ENCODE data around the gene RAB11FIP4.

Gene RAB11FIP4

GRCh38 chr17:31452561-31453110 lies 61.2 kb downstream of the RAB11FIP4 start:
- Histone ChIP-seq H3K9ac (ENCODE audit: low read depth, low read length) (no peak overlapping the region), H3K36me3 (ENCODE audit: control insufficient read depth, insufficient read depth, low read length) (no peaks in the 10 kb centered on the region)

GRCh38 chr17:31453896-31454295 lies 62.4 kb downstream of the RAB11FIP4 start:
- no peaks in the 10 kb centered on the region for H3K9me3 ChIP-seq (ENCODE audit: control insufficient read depth, insufficient read depth, low read length)
- H3K36me3 ChIP-seq (ENCODE audit: control insufficient read depth, insufficient read depth, low read length): no peaks in the 10 kb centered on the region
- peaks cover 11% of the 10 kb centered on the region for H3K4me1 ChIP-seq (ENCODE audit: control insufficient read depth, insufficient read depth, low read length)
- no peak overlapping the region for H3K4me3 ChIP-seq (ENCODE audit: low read depth, low read length)
- no peaks in the 10 kb centered on the region for H3K27me3 ChIP-seq (ENCODE audit: control insufficient read depth, insufficient read depth, low read length)
- no peak overlapping the region for H3K9ac ChIP-seq (ENCODE audit: low read depth, low read length)
- H3K27ac ChIP-seq (ENCODE audit: low read depth, low read length): no peak overlapping the region

More at GRCh38 chr17:31452561-31453110, 61.2 kb downstream of the RAB11FIP4 start:
- no peak overlapping the region for H3K4me3 ChIP-seq (ENCODE audit: low read depth, low read length)
- H3K27me3 ChIP-seq (ENCODE audit: control insufficient read depth, insufficient read depth, low read length): no peaks in the 10 kb centered on the region
- no peaks in the 10 kb centered on the region for H3K9me3 ChIP-seq (ENCODE audit: control insufficient read depth, insufficient read depth, low read length)
- H3K27ac ChIP-seq (ENCODE audit: low read depth, low read length): no peak overlapping the region
- H3K4me1 ChIP-seq (ENCODE audit: control insufficient read depth, insufficient read depth, low read length): peaks cover 11% of the 10 kb centered on the region

GRCh38 chr17:31456814-31457213 lies 65.3 kb downstream of the RAB11FIP4 start:
- H3K27me3 ChIP-seq (ENCODE audit: control insufficient read depth, insufficient read depth, low read length): no peaks in the 10 kb centered on the region
- peak overlapping the region; percentile 29 for H3K27ac ChIP-seq (ENCODE audit: low read depth, low read length)
- H3K4me3 ChIP-seq (ENCODE audit: low read depth, low read length): no peak overlapping the region
- H3K4me1 ChIP-seq (ENCODE audit: control insufficient read depth, insufficient read depth, low read length): peaks cover 11% of the 10 kb centered on the region
- no peaks in the 10 kb centered on the region for H3K36me3 ChIP-seq (ENCODE audit: control insufficient read depth, insufficient read depth, low read length)
- H3K9me3 ChIP-seq (ENCODE audit: control insufficient read depth, insufficient read depth, low read length): no peaks in the 10 kb centered on the region
- H3K9ac ChIP-seq (ENCODE audit: low read depth, low read length): no peak overlapping the region

GRCh38 chr17:31457391-31458234 lies 66.1 kb downstream of the RAB11FIP4 start:
- Histone ChIP-seq H3K36me3 (ENCODE audit: control insufficient read depth, insufficient read depth, low read length) (no peaks in the 10 kb centered on the region), H3K4me1 (ENCODE audit: control insufficient read depth, insufficient read depth, low read length) (peaks cover 11% of the 10 kb centered on the region), H3K27ac (ENCODE audit: low read depth, low read length) (no peak overlapping the region), H3K9ac (ENCODE audit: low read depth, low read length) (no peak overlapping the region), H3K4me3 (ENCODE audit: low read depth, low read length) (no peak overlapping the region), H3K27me3 (ENCODE audit: control insufficient read depth, insufficient read depth, low read length) (no peaks in the 10 kb centered on the region), H3K9me3 (ENCODE audit: control insufficient read depth, insufficient read depth, low read length) (no peaks in the 10 kb centered on the region)

- no peak overlapping the region for H3K27ac ChIP-seq (ENCODE audit: low read depth, low read length)
- H3K4me3 ChIP-seq (ENCODE audit: low read depth, low read length): no peak overlapping the region
- H3K36me3 ChIP-seq (ENCODE audit: control insufficient read depth, insufficient read depth, low read length): no peaks in the 10 kb centered on the region
- no peaks in the 10 kb centered on the region for H3K9me3 ChIP-seq (ENCODE audit: control insufficient read depth, insufficient read depth, low read length)
- H3K9ac ChIP-seq (ENCODE audit: low read depth, low read length): no peak overlapping the region
- peaks cover 11% of the 10 kb centered on the region for H3K4me1 ChIP-seq (ENCODE audit: control insufficient read depth, insufficient read depth, low read length)
- no peaks in the 10 kb centered on the region for H3K27me3 ChIP-seq (ENCODE audit: control insufficient read depth, insufficient read depth, low read length)
Observed at GRCh38 chr17:31458829-31459228, 67.4 kb downstream of the RAB11FIP4 start.

- Histone ChIP-seq H3K36me3 (ENCODE audit: control insufficient read depth, insufficient read depth, low read length) (no peaks in the 10 kb centered on the region), H3K27ac (ENCODE audit: low read depth, low read length) (no peak overlapping the region)
Observed at GRCh38 chr17:31459716-31460115, 68.2 kb downstream of the RAB11FIP4 start.

GRCh38 chr17:31460226-31460721 lies 68.8 kb downstream of the RAB11FIP4 start:
- Histone ChIP-seq H3K4me1 (ENCODE audit: control insufficient read depth, insufficient read depth, low read length) (peaks cover 11% of the 10 kb centered on the region), H3K9me3 (ENCODE audit: control insufficient read depth, insufficient read depth, low read length) (no peaks in the 10 kb centered on the region), H3K36me3 (ENCODE audit: control insufficient read depth, insufficient read depth, low read length) (no peaks in the 10 kb centered on the region), H3K27me3 (ENCODE audit: control insufficient read depth, insufficient read depth, low read length) (no peaks in the 10 kb centered on the region), H3K9ac (ENCODE audit: low read depth, low read length) (no peak overlapping the region), H3K4me3 (ENCODE audit: low read depth, low read length) (no peak overlapping the region), H3K27ac (ENCODE audit: low read depth, low read length) (no peak overlapping the region)

More at GRCh38 chr17:31459716-31460115, 68.2 kb downstream of the RAB11FIP4 start:
- no peaks in the 10 kb centered on the region for H3K9me3 ChIP-seq (ENCODE audit: control insufficient read depth, insufficient read depth, low read length)
- H3K27me3 ChIP-seq (ENCODE audit: control insufficient read depth, insufficient read depth, low read length): no peaks in the 10 kb centered on the region
- no peak overlapping the region for H3K4me3 ChIP-seq (ENCODE audit: low read depth, low read length)
- H3K9ac ChIP-seq (ENCODE audit: low read depth, low read length): no peak overlapping the region
- peaks cover 11% of the 10 kb centered on the region for H3K4me1 ChIP-seq (ENCODE audit: control insufficient read depth, insufficient read depth, low read length)

- Histone ChIP-seq H3K27me3 (ENCODE audit: control insufficient read depth, insufficient read depth, low read length) (no peaks in the 10 kb centered on the region), H3K27ac (ENCODE audit: low read depth, low read length) (no peak overlapping the region), H3K9ac (ENCODE audit: low read depth, low read length) (no peak overlapping the region), H3K36me3 (ENCODE audit: control insufficient read depth, insufficient read depth, low read length) (no peaks in the 10 kb centered on the region), H3K9me3 (ENCODE audit: control insufficient read depth, insufficient read depth, low read length) (no peaks in the 10 kb centered on the region), H3K4me3 (ENCODE audit: low read depth, low read length) (no peak overlapping the region), H3K4me1 (ENCODE audit: control insufficient read depth, insufficient read depth, low read length) (peaks cover 10% of the 10 kb centered on the region)
Observed at GRCh38 chr17:31461227-31461810, 69.8 kb downstream of the RAB11FIP4 start.

- no peaks in the 10 kb centered on the region for H3K36me3 ChIP-seq (ENCODE audit: control insufficient read depth, insufficient read depth, low read length)
- H3K9me3 ChIP-seq (ENCODE audit: control insufficient read depth, insufficient read depth, low read length): no peaks in the 10 kb centered on the region
- H3K27ac ChIP-seq (ENCODE audit: low read depth, low read length): no peak overlapping the region
Observed at GRCh38 chr17:31462261-31462660, 70.8 kb downstream of the RAB11FIP4 start.

GRCh38 chr17:31466096-31466760 lies 74.8 kb downstream of the RAB11FIP4 start:
- H3K4me3 ChIP-seq (ENCODE audit: low read depth, low read length): no peak overlapping the region
- peaks cover 25% of the 10 kb centered on the region for H3K4me1 ChIP-seq (ENCODE audit: control insufficient read depth, insufficient read depth, low read length)
- H3K36me3 ChIP-seq (ENCODE audit: control insufficient read depth, insufficient read depth, low read length): no peaks in the 10 kb centered on the region
- H3K9ac ChIP-seq (ENCODE audit: low read depth, low read length): no peak overlapping the region
- H3K9me3 ChIP-seq (ENCODE audit: control insufficient read depth, insufficient read depth, low read length): no peaks in the 10 kb centered on the region
- H3K27ac ChIP-seq (ENCODE audit: low read depth, low read length): no peak overlapping the region
- H3K27me3 ChIP-seq (ENCODE audit: control insufficient read depth, insufficient read depth, low read length): no peaks in the 10 kb centered on the region

More at GRCh38 chr17:31462261-31462660, 70.8 kb downstream of the RAB11FIP4 start:
- Histone ChIP-seq H3K4me3 (ENCODE audit: low read depth, low read length) (no peak overlapping the region), H3K4me1 (ENCODE audit: control insufficient read depth, insufficient read depth, low read length) (peaks cover 1% of the 10 kb centered on the region), H3K27me3 (ENCODE audit: control insufficient read depth, insufficient read depth, low read length) (no peaks in the 10 kb centered on the region), H3K9ac (ENCODE audit: low read depth, low read length) (no peak overlapping the region)

Data from HUES48 (cell line).